HepG2 (cell line): ENCODE data around the gene FAM222B. TPM values are rescaled to one million over a fixed set of nuclear protein-coding genes. Genes with fewer than 3 reads are reported as not detected.

Experiments used
- ATAC-seq: fragments of 200-7000 bp; cut with Tn5 transposase; 3 replicates; pipeline ENCODE4 v1.9.1; 2020; ENCODE audit warnings: mild to moderate bottlenecking, moderate library complexity
- BruUV-seq: library from RNA; stranded (reverse); fragments of 400-500 nt; replicated peaks from 2 replicates; lab custom pipeline; 2021; lab: Mats Ljungman, UMichigan
- CTCF ChIA-PET: fragments of 300-600 bp; formaldehyde crosslinking; extraction: SDS; loops from one replicate; lab custom pipeline; 2021; ENCODE audit warnings: low total read pairs, inconsistent platforms, low intra/inter-chr PET ratio; lab: Yijun Ruan, JAX
- POLR2A ChIA-PET: fragments of 350-600 bp; sonication (Branson Sonifier 250); formaldehyde crosslinking; loops from one replicate; lab custom pipeline; 2020; ENCODE audit warnings: antibody characterized with exemption, inconsistent platforms; lab: Yijun Ruan, JAX
- DNase-seq: peaks from one replicate; pipeline ENCODE4 v3.0.0-alpha.2; 2015; ENCODE audit warnings: low spot score
- FAIRE-seq: peaks from 3 replicates; lab custom pipeline; 2011; peaks lifted over from hg19 to GRCh38; lab: Jason Lieb, UNC
- H2AFZ ChIP-seq: one replicate; pipeline ENCODE4 v1.6.1; 2011; ENCODE audit warnings: low read length, inconsistent platforms
- H3K27ac ChIP-seq: fragments of 300-600 bp; 3 replicates; pipeline ENCODE4 v1.8.0; 2011; ENCODE audit warnings: mixed run types, mild to moderate bottlenecking, mixed read lengths, low read length, inconsistent platforms; ENCODE audit not compliant: insufficient read depth; ENCODE audit errors: extremely low read length
- H3K27me3 ChIP-seq, 2 experiments: fragments of 200-600 bp in 1 of 2; 2 replicates in 1 of 2; 3 replicates in 1 of 2; pipeline versions ENCODE4 v1.6.0 to v1.8.0; 2011; ENCODE audit warnings: low read length in 2 of 2, mild to moderate bottlenecking in 2 of 2, moderate library complexity in 2 of 2, inconsistent platforms in 1 of 2; ENCODE audit not compliant: insufficient read depth in 2 of 2, control insufficient read depth in 1 of 2
- H3K36me3 ChIP-seq, 2 experiments: fragments of 200-600 bp in 1 of 2; replicated peaks in 1 of 2; 2 replicates in 1 of 2; 3 replicates in 1 of 2; pipeline versions ENCODE4 v1.5.1 to v1.8.0; 2011; ENCODE audit warnings: low read length in 2 of 2, inconsistent platforms in 1 of 2; ENCODE audit not compliant: insufficient read depth in 2 of 2, control insufficient read depth in 1 of 2
- H3K4me1 ChIP-seq: 2 replicates; pipeline ENCODE4 v1.5.1; 2012; ENCODE audit warnings: low read length, inconsistent platforms; ENCODE audit not compliant: insufficient read depth
- H3K4me2 ChIP-seq: 2 replicates; pipeline ENCODE4 v1.6.0; 2011; ENCODE audit warnings: low read depth, low read length, inconsistent platforms
- H3K4me3 ChIP-seq, 3 experiments: fragments of 200-600 bp in 1 of 3; sonication (generic), shearing (Covaris generic) in 1 of 3; replicated peaks in 1 of 3; 2 replicates each; pipeline ENCODE4 v1.5.1; 2011 to 2016; ENCODE audit warnings: low read length in 3 of 3, inconsistent platforms in 2 of 3, low read depth in 2 of 3, mild to moderate bottlenecking in 2 of 3, control low read depth in 1 of 3, mixed read lengths in 1 of 3; ENCODE audit not compliant: insufficient read depth in 1 of 3
- H3K79me2 ChIP-seq: one replicate; pipeline ENCODE4 v1.6.1; 2011; ENCODE audit warnings: low read length, inconsistent platforms; ENCODE audit not compliant: insufficient read depth
- H3K9ac ChIP-seq: 2 replicates; pipeline ENCODE4 v1.6.0; 2011; ENCODE audit warnings: mild to moderate bottlenecking, low read depth, low read length, inconsistent platforms; ENCODE audit not compliant: insufficient read depth
- H3K9me3 ChIP-seq: 2 replicates; pipeline ENCODE4 v1.5.1; 2012; ENCODE audit warnings: mild to moderate bottlenecking, low read length
- H4K20me1 ChIP-seq: 2 replicates; pipeline ENCODE4 v1.6.0; 2011; ENCODE audit warnings: inconsistent platforms, mild to moderate bottlenecking, low read length, moderate library complexity; ENCODE audit not compliant: insufficient read depth
- HDAC2 ChIP-seq: sonication (generic); formaldehyde crosslinking; IDR thresholded peaks from 2 replicates; pipeline ENCODE4 v1.4.0; 2020; ENCODE audit warnings: missing genetic modification reagents
- NCOA1 ChIP-seq: sonication (generic); formaldehyde crosslinking; IDR thresholded peaks from 2 replicates; pipeline ENCODE4 v1.9.0; 2021; ENCODE audit warnings: missing genetic modification reagents
- RARA ChIP-seq: IDR thresholded peaks from 2 replicates; pipeline ENCODE4 v1.6.1; 2016; ENCODE audit warnings: missing genetic modification reagents, missing compliant biosample characterization
- RARG ChIP-seq: sonication (generic); formaldehyde crosslinking; IDR thresholded peaks from 2 replicates; pipeline ENCODE4 v1.4.0; 2020; ENCODE audit warnings: low read depth, mild to moderate bottlenecking, missing genetic modification reagents
- RFXANK ChIP-seq: IDR thresholded peaks from 2 replicates; pipeline ENCODE4 v1.6.1; 2016
- RNF2 ChIP-seq: fragments of 450-650 bp; conservative IDR thresholded peaks from 2 replicates; pipeline ENCODE4 v1.6.1; 2016; ENCODE audit warnings: low read depth
- SIX4 ChIP-seq: sonication (generic); formaldehyde crosslinking; IDR thresholded peaks from 2 replicates; pipeline ENCODE4 v1.4.0; 2020; ENCODE audit warnings: missing genetic modification reagents
- SMARCC2 ChIP-seq: fragments of 450-650 bp; IDR thresholded peaks from 2 replicates; pipeline ENCODE4 v1.6.1; 2017; ENCODE audit warnings: antibody characterized with exemption, mild to moderate bottlenecking
- ZNF143 ChIP-seq: sonication (generic); formaldehyde crosslinking; IDR thresholded peaks from 2 replicates; pipeline ENCODE4 v1.4.0; 2020; ENCODE audit warnings: missing genetic modification reagents
- ZNF652 ChIP-seq: IDR thresholded peaks from 2 replicates; pipeline ENCODE4 v1.6.1; 2016; ENCODE audit warnings: low read depth, borderline replicate concordance
- ZNF768 ChIP-seq: sonication (generic); formaldehyde crosslinking; IDR thresholded peaks from 2 replicates; pipeline ENCODE4 v1.4.0; 2020; ENCODE audit warnings: missing genetic modification reagents
- ZNF777 ChIP-seq: sonication (generic); formaldehyde crosslinking; IDR thresholded peaks from 2 replicates; pipeline ENCODE4 v1.4.0; 2020; ENCODE audit warnings: missing genetic modification reagents
- WGBS: methylation state at CpG from one replicate; pipeline ENCODE4 v1.1.6; 2017; ENCODE audit warnings: low lambda C conversion rate; 5-methylcytosine and 5-hydroxymethylcytosine counted together
- in situ Hi-C: cut with HindIII; loops from 2 replicates; pipeline ENCODE4 v1.10.0; 2017; ENCODE audit warnings: low pct_unique_long_range_greater_than_20kb; ENCODE audit not compliant: extremely low pct_ligation_motif_present
- intact Hi-C: fragments of 100-400 bp; cut with micrococcal nuclease; formaldehyde crosslinking; loops from one replicate; pipeline ENCODE4 v1.10.0; 2022; ENCODE audit not compliant: unreplicated experiment
- polyA plus RNA-seq, 8 experiments: library from polyadenylated mRNA; depleted of rRNA in 3 of 8; stranded (reverse) in 7 of 8; unstranded in 1 of 8; fragments of >200 nt; fragmentation: Illumina TruSeq in 4 of 8; extraction: Trizol in 4 of 8; gene quantifications; 2 replicates each; pipeline versions ENCODE4 v1.2.1 to v1.2.3, GENCODE V29; 2011 to 2016; ENCODE audit warnings: low read depth in 4 of 8, missing spikeins in 1 of 8, mixed read lengths in 1 of 8; ENCODE audit not compliant: insufficient read depth in 1 of 8
- total RNA-seq, 5 experiments: library from RNA; depleted of rRNA; stranded (reverse); fragments of >200 nt; fragmentation: Illumina TruSeq; extraction: Trizol; gene quantifications; 2 replicates each; pipeline ENCODE4 v1.2.3, GENCODE V29; 2016; ENCODE audit warnings: low read depth in 1 of 5
- TF ChIP-seq, protein P1 (sequence below): sonication (generic); formaldehyde crosslinking; IDR thresholded peaks from 2 replicates; pipeline ENCODE4 v1.5.0; 2020; ENCODE audit warnings: mild to moderate bottlenecking, missing genetic modification reagents, moderate library complexity
- TF ChIP-seq, protein P2 (sequence below): sonication (generic); formaldehyde crosslinking; conservative IDR thresholded peaks from 2 replicates; pipeline ENCODE4 v1.4.0; 2020; ENCODE audit warnings: missing genetic modification reagents
- TF ChIP-seq, protein P3 (sequence below): sonication (generic); formaldehyde crosslinking; IDR thresholded peaks from 2 replicates; pipeline ENCODE4 v1.4.0; 2020; ENCODE audit warnings: mild to moderate bottlenecking, missing genetic modification reagents
- TF ChIP-seq, protein P4 (sequence below): sonication (generic); formaldehyde crosslinking; IDR thresholded peaks from 2 replicates; pipeline ENCODE4 v1.4.0; 2020; ENCODE audit warnings: mild to moderate bottlenecking, missing genetic modification reagents
- TF ChIP-seq, protein P5 (sequence below): fragments of 450-650 bp; IDR thresholded peaks from 2 replicates; pipeline ENCODE4 v1.6.1; 2017; ENCODE audit warnings: mild to moderate bottlenecking

FAM222B gene
- total and polyA plus RNA-seq, 2 of the 13 experiments (the other 11 are each of a cell fraction or from before 2014, with no cell fraction given), result 3.5 to 7.3 TPM

DNA sequence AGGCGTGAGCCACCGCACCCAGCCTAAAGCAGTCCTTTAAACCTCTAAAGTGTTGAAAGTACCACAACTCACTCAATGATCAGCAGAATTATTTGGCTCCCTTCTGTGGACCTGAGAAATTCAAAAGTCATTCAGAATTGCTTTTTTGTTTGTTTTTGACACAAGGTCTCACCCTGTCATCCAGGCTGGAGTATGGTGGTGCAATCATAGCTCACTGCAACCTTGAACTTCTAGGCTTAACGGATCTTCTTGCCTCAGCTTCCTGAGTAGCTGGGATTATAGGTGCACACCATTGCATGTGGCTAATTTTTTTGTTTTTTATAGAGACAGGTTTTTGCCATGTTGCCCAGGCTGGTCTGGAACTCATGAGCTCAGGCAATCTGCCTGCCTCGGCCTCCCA, 54.5 kb downstream of the FAM222B start:
- intact Hi-C loops (no loop called here), in situ Hi-C loops (no loop called here)
- WGBS, result 62% methylated on average over 4 of the region's 4 CpGs
- BruUV-seq, result no TSS peak
- H2AFZ ChIP-seq, result no peak overlapping the region
- ChIA-PET POLR2A (interaction anchor here (0.9 to 1.2 kb wide), 3 partner anchors 20 to 163 kb away, joined by 3 to 7 read pairs (median 3); partner anchors contain the start of genes NEK8 and PHF12), CTCF (no interaction called here)
- no peak overlapping the region for H3K9ac ChIP-seq
- no peaks in the 10 kb centered on the region; a peak in 1 of 5 replicates for H3K27me3 ChIP-seq
- peaks cover 12% of the 10 kb centered on the region for H3K79me2 ChIP-seq
- H3K36me3 ChIP-seq, result peaks cover 0 to 2% of the 10 kb centered on the region in 2 experiments; a peak in 1 of 5 replicates
- H4K20me1 ChIP-seq, result 0 out of 2 replicates have a peak, but pooled peaks cover 6% of the 10 kb centered on the region
- peak; percentile 89 for FAIRE-seq
- ATAC-seq, result peak; percentile 88
- no peak overlapping the region for H3K4me3 ChIP-seq
- DNase-seq, result peak; percentile 88
- peaks cover 13% of the 10 kb centered on the region for H3K4me1 ChIP-seq
- peak overlapping the region; percentile 8; the same call in 1 of the 2 replicates for H3K4me2 ChIP-seq
- no peaks in the 10 kb centered on the region for H3K9me3 ChIP-seq
- H3K27ac ChIP-seq, result peak overlapping the region; percentile 40
- peak; percentile 81 for TF ChIP-seq RARA (CRISPR knock-in tag)
- TF ChIP-seq, protein P1, sequence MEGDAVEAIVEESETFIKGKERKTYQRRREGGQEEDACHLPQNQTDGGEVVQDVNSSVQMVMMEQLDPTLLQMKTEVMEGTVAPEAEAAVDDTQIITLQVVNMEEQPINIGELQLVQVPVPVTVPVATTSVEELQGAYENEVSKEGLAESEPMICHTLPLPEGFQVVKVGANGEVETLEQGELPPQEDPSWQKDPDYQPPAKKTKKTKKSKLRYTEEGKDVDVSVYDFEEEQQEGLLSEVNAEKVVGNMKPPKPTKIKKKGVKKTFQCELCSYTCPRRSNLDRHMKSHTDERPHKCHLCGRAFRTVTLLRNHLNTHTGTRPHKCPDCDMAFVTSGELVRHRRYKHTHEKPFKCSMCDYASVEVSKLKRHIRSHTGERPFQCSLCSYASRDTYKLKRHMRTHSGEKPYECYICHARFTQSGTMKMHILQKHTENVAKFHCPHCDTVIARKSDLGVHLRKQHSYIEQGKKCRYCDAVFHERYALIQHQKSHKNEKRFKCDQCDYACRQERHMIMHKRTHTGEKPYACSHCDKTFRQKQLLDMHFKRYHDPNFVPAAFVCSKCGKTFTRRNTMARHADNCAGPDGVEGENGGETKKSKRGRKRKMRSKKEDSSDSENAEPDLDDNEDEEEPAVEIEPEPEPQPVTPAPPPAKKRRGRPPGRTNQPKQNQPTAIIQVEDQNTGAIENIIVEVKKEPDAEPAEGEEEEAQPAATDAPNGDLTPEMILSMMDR (CRISPR knock-in tag), result no peak
- no peak for TF ChIP-seq SMARCC2
- TF ChIP-seq SIX4 (CRISPR knock-in tag), result no peak
- TF ChIP-seq ZNF652 (CRISPR knock-in tag), result no peak
- TF ChIP-seq, protein P2, sequence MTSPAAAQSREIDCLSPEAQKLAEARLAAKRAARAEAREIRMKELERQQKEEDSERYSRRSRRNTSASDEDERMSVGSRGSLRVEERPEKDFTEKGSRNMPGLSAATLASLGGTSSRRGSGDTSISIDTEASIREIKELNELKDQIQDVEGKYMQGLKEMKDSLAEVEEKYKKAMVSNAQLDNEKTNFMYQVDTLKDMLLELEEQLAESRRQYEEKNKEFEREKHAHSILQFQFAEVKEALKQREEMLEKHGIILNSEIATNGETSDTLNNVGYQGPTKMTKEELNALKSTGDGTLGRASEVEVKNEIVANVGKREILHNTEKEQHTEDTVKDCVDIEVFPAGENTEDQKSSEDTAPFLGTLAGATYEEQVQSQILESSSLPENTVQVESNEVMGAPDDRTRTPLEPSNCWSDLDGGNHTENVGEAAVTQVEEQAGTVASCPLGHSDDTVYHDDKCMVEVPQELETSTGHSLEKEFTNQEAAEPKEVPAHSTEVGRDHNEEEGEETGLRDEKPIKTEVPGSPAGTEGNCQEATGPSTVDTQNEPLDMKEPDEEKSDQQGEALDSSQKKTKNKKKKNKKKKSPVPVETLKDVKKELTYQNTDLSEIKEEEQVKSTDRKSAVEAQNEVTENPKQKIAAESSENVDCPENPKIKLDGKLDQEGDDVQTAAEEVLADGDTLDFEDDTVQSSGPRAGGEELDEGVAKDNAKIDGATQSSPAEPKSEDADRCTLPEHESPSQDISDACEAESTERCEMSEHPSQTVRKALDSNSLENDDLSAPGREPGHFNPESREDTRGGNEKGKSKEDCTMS, result no peak
- no peak for TF ChIP-seq ZNF143 (CRISPR knock-in tag)
- TF ChIP-seq, protein P3, sequence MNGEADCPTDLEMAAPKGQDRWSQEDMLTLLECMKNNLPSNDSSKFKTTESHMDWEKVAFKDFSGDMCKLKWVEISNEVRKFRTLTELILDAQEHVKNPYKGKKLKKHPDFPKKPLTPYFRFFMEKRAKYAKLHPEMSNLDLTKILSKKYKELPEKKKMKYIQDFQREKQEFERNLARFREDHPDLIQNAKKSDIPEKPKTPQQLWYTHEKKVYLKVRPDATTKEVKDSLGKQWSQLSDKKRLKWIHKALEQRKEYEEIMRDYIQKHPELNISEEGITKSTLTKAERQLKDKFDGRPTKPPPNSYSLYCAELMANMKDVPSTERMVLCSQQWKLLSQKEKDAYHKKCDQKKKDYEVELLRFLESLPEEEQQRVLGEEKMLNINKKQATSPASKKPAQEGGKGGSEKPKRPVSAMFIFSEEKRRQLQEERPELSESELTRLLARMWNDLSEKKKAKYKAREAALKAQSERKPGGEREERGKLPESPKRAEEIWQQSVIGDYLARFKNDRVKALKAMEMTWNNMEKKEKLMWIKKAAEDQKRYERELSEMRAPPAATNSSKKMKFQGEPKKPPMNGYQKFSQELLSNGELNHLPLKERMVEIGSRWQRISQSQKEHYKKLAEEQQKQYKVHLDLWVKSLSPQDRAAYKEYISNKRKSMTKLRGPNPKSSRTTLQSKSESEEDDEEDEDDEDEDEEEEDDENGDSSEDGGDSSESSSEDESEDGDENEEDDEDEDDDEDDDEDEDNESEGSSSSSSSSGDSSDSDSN, result no peak
- TF ChIP-seq, protein P4, sequence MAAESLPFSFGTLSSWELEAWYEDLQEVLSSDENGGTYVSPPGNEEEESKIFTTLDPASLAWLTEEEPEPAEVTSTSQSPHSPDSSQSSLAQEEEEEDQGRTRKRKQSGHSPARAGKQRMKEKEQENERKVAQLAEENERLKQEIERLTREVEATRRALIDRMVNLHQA (CRISPR knock-in tag), result no peak
- TF ChIP-seq RARG (CRISPR knock-in tag), result no peak
- TF ChIP-seq ZNF768 (CRISPR knock-in tag), result no peak
- TF ChIP-seq RNF2, result no peak
- no peak for TF ChIP-seq ZNF777 (CRISPR knock-in tag)
- TF ChIP-seq, protein P5, sequence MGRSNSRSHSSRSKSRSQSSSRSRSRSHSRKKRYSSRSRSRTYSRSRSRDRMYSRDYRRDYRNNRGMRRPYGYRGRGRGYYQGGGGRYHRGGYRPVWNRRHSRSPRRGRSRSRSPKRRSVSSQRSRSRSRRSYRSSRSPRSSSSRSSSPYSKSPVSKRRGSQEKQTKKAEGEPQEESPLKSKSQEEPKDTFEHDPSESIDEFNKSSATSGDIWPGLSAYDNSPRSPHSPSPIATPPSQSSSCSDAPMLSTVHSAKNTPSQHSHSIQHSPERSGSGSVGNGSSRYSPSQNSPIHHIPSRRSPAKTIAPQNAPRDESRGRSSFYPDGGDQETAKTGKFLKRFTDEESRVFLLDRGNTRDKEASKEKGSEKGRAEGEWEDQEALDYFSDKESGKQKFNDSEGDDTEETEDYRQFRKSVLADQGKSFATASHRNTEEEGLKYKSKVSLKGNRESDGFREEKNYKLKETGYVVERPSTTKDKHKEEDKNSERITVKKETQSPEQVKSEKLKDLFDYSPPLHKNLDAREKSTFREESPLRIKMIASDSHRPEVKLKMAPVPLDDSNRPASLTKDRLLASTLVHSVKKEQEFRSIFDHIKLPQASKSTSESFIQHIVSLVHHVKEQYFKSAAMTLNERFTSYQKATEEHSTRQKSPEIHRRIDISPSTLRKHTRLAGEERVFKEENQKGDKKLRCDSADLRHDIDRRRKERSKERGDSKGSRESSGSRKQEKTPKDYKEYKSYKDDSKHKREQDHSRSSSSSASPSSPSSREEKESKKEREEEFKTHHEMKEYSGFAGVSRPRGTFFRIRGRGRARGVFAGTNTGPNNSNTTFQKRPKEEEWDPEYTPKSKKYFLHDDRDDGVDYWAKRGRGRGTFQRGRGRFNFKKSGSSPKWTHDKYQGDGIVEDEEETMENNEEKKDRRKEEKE, result no peak
- TF ChIP-seq NCOA1, result no peak
- no peak for TF ChIP-seq RFXANK (CRISPR knock-in tag)
- peak; percentile 57; the same call in 1 of the 2 replicates for TF ChIP-seq HDAC2
